ENCODE data around the gene MUC2. TPM values are rescaled to one million over a fixed set of nuclear protein-coding genes. Genes with fewer than 3 reads are reported as not detected.

Gene MUC2
- total RNA-seq, 1 donor from 2014 or later, result not detected

DNA sequence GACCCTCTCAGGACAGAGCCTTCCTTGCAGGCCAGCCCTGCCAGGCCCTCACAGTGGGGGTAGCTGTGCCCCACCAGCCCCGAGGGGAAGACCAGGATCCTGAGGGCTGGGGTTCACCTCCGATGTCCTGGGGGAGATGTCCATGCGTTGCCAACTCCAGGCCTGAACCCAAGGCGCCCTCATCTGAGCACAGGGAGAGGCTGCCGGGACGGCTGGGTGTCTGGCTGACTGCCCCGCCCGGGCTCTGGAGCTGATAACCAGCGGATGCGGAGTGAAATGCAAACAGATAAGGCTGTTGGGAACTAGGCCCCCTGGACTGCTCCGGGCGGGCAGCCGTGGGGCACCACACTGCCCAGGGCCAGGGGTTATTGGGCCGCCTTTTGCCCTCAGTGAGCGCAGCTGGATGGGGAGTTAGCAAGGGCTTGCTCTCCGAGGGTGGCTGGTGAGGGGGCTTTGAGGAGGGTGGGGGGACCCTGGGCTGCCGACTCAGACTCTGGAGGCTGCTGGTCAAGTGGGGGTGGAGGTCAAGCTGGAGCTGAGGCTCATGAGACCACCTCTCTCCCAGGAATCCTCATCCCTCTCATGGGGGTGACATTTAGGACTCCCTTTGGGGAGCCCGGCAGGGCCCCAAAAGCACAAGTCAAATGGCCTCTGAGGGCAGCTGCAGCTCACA lies 32.6 kb upstream of the MUC2 start:
- H3K9me3 Mint-ChIP-seq (ENCODE audit: unreplicated experiment), result peaks cover 8% of the 10 kb centered on the region
- peaks cover 10% of the 10 kb centered on the region for H3K27me3 Mint-ChIP-seq (ENCODE audit: unreplicated experiment)
- H3K4me1 Mint-ChIP-seq (ENCODE audit: low read depth, unreplicated experiment), result peaks cover 3% of the 10 kb centered on the region
- H3K27ac Mint-ChIP-seq (ENCODE audit: unreplicated experiment), result no peak overlapping the region
- H3K4me3 Mint-ChIP-seq (ENCODE audit: unreplicated experiment), result no peak overlapping the region
- H3K36me3 Mint-ChIP-seq (ENCODE audit: unreplicated experiment), result no peaks in the 10 kb centered on the region
- TF ChIP-seq, protein P1, sequence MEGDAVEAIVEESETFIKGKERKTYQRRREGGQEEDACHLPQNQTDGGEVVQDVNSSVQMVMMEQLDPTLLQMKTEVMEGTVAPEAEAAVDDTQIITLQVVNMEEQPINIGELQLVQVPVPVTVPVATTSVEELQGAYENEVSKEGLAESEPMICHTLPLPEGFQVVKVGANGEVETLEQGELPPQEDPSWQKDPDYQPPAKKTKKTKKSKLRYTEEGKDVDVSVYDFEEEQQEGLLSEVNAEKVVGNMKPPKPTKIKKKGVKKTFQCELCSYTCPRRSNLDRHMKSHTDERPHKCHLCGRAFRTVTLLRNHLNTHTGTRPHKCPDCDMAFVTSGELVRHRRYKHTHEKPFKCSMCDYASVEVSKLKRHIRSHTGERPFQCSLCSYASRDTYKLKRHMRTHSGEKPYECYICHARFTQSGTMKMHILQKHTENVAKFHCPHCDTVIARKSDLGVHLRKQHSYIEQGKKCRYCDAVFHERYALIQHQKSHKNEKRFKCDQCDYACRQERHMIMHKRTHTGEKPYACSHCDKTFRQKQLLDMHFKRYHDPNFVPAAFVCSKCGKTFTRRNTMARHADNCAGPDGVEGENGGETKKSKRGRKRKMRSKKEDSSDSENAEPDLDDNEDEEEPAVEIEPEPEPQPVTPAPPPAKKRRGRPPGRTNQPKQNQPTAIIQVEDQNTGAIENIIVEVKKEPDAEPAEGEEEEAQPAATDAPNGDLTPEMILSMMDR (IDR thresholded peaks at IDR 0.05; ENCODE audit: partially characterized antibody, unreplicated experiment), result no peak
- peak; percentile 24 for DNase-seq

DNA sequence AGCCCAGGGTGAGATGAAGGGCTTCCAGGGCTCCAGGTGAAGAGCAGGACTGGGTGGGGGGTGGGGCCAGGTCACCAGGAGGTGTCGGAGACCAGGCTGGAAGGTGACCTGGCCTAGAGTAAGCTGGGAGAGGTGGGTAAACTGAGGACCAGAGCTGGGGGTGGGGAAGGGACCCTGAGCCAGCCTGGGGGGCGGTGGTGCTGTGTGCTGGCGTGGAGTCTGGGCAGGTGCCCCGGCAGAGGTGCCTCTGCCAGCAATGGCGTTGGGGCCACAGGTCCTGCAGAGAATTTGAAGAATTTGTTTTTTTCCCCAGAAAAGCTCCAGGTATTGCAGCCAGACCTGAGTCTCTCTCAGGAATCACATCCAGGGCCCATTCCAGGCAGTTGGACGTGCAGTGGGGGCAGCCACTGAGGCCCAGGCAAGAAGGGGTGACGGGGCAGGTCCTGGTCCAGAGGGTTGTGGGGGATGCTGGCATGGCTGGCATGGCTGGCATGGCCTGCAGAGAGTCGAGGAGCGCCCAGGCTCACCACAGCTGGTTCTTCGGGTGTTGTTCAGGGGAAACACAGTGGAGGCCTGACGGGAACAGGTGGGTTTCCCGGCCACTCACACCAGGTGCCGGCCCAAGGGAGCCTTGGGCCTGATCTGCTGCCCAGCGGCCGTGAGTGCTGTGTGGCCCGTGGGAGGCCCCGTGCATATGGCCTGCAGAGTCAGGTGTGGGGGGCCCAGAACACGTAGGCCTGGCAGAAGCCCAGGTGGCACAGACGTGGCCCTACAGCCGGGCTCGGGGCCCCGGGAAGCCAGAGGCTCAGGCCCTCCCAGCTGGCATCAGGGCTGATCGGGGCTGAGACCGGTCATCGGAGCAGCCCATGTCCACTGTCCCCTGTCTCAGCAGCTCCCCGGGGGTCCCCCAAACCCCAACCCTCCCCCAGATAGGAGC lies 31.8 kb upstream of the MUC2 start:
- Mint-ChIP-seq H3K27ac (ENCODE audit: unreplicated experiment) (no peak overlapping the region), H3K9me3 (ENCODE audit: unreplicated experiment) (peaks cover 8% of the 10 kb centered on the region), H3K4me3 (ENCODE audit: unreplicated experiment) (no peak overlapping the region), H3K27me3 (ENCODE audit: unreplicated experiment) (peaks cover 10% of the 10 kb centered on the region), H3K4me1 (ENCODE audit: low read depth, unreplicated experiment) (peaks cover 3% of the 10 kb centered on the region), H3K36me3 (ENCODE audit: unreplicated experiment) (no peaks in the 10 kb centered on the region)
- TF ChIP-seq, protein P1 (IDR thresholded peaks at IDR 0.05; ENCODE audit: partially characterized antibody, unreplicated experiment), result no peak
- no peak for DNase-seq

DNA sequence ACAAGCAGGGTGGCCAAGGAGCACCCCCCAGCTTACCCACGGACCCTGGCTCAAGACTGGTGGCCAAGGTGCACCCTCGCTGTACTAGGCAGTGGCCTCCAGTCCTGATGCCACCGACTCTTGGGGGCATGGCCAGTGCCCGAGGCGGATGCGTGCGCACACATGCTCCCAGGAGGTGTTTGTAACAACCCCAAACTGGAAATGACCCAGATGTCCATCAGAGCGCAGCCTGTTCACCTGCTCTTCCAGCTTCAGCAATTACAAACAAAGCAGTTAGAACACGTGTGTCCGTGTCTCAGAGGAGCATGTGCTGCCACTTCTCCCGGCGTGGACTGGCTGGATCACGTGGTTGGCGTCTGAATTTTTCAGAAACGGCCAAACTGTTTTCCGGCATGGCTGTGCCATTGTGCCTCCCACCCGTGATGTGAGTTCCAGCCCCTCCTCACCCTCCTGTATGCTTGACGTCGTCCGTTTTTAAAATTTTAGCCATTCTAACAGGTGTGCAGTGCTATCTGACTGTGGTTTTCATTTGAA lies 31.0 kb upstream of the MUC2 start:
- no peak overlapping the region for H3K4me3 Mint-ChIP-seq (ENCODE audit: unreplicated experiment)
- H3K4me1 Mint-ChIP-seq (ENCODE audit: low read depth, unreplicated experiment), result peaks cover 3% of the 10 kb centered on the region
- H3K27ac Mint-ChIP-seq (ENCODE audit: unreplicated experiment), result peak overlapping the region; percentile 20
- H3K36me3 Mint-ChIP-seq (ENCODE audit: unreplicated experiment), result no peaks in the 10 kb centered on the region
- DNase-seq, result no peak
- TF ChIP-seq, protein P1 (IDR thresholded peaks at IDR 0.05; ENCODE audit: partially characterized antibody, unreplicated experiment), result no peak
- peaks cover 10% of the 10 kb centered on the region for H3K27me3 Mint-ChIP-seq (ENCODE audit: unreplicated experiment)
- H3K9me3 Mint-ChIP-seq (ENCODE audit: unreplicated experiment), result peaks cover 6% of the 10 kb centered on the region

DNA sequence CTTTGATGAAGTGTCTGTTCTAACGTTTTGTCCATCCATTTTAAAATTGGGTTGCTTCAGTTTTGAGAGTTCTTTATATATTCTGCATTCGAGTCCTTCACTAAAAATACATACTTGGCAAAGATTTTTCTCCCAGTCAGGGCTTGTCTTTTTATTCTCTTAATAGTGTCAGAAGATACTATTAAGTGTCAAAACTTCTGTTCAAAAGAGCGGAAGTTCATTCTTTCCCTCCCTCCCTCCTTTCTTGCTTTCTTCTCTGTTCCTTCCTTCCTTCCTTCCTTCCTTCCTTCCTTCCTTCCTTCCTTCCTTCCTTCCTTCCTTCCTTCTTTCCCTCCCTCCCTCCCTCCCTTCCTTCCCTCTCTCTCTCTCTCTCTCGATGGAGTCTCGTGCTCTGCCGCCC lies 30.5 kb upstream of the MUC2 start:
- TF ChIP-seq, protein P1 (IDR thresholded peaks at IDR 0.05; ENCODE audit: partially characterized antibody, unreplicated experiment), result no peak
- Mint-ChIP-seq H3K27me3 (ENCODE audit: unreplicated experiment) (peaks cover 7% of the 10 kb centered on the region), H3K27ac (ENCODE audit: unreplicated experiment) (peak overlapping the region; percentile 20), H3K9me3 (ENCODE audit: unreplicated experiment) (peaks cover 6% of the 10 kb centered on the region), H3K4me3 (ENCODE audit: unreplicated experiment) (no peak overlapping the region), H3K36me3 (ENCODE audit: unreplicated experiment) (no peaks in the 10 kb centered on the region), H3K4me1 (ENCODE audit: low read depth, unreplicated experiment) (peaks cover 3% of the 10 kb centered on the region)
- no peak for DNase-seq
